BLaER1 (cell line): ENCODE measurements around the gene FAM120C.

Experiments used
- H3K27ac ChIP-seq: shearing (Covaris generic); formaldehyde crosslinking; 2 replicates; pipeline ENCODE4 v1.8.1; 2022
- H3K27me3 ChIP-seq: shearing (Covaris generic); formaldehyde crosslinking; 2 replicates; pipeline ENCODE4 v1.8.1; 2022
- H3K36me3 ChIP-seq: shearing (Covaris generic); formaldehyde crosslinking; 2 replicates; pipeline ENCODE4 v1.8.1; 2022
- H3K4me1 ChIP-seq: shearing (Covaris generic); formaldehyde crosslinking; 2 replicates; pipeline ENCODE4 v1.8.1; 2022
- H3K4me2 ChIP-seq: shearing (Covaris generic); formaldehyde crosslinking; 2 replicates; pipeline ENCODE4 v1.8.1; 2022
- H3K4me3 ChIP-seq: shearing (Covaris generic); formaldehyde crosslinking; 2 replicates; pipeline ENCODE4 v1.8.1; 2022
- H3K9ac ChIP-seq: shearing (Covaris generic); formaldehyde crosslinking; 2 replicates; pipeline ENCODE4 v1.8.1; 2022
- H3K9me3 ChIP-seq: shearing (Covaris generic); formaldehyde crosslinking; 2 replicates; pipeline ENCODE4 v1.8.1; 2022
- H4K20me1 ChIP-seq: shearing (Covaris generic); formaldehyde crosslinking; 2 replicates; pipeline ENCODE4 v1.8.1; 2022
- Cebpa-rat ChIP-seq: shearing (Covaris generic); IDR thresholded peaks from 2 replicates; pipeline ENCODE4 v1.8.1; 2022

The FAM120C gene

GRCh38 chrX:54076903-54077302 lies 106.2 kb downstream of the FAM120C start:
- TF ChIP-seq Cebpa-rat, result no peak
- Histone ChIP-seq H3K27me3 (peaks cover 70% of the 10 kb centered on the region), H3K4me2 (no peak overlapping the region), H3K4me3 (no peak overlapping the region), H4K20me1 (no peaks in the 10 kb centered on the region), H3K9me3 (no peaks in the 10 kb centered on the region), H3K36me3 (peaks cover 58% of the 10 kb centered on the region), H3K4me1 (no peaks in the 10 kb centered on the region), H3K9ac (no peak overlapping the region), H3K27ac (no peak overlapping the region)

- H3K27me3 ChIP-seq, result peaks cover 68% of the 10 kb centered on the region
- H3K9me3 ChIP-seq, result no peaks in the 10 kb centered on the region
- no peak overlapping the region for H3K4me3 ChIP-seq
- no peak overlapping the region for H3K27ac ChIP-seq
- H3K4me1 ChIP-seq, result no peaks in the 10 kb centered on the region
- H3K36me3 ChIP-seq, result peaks cover 46% of the 10 kb centered on the region
- no peak overlapping the region for H3K4me2 ChIP-seq
- H4K20me1 ChIP-seq, result no peaks in the 10 kb centered on the region
- no peak for TF ChIP-seq Cebpa-rat
- H3K9ac ChIP-seq, result no peak overlapping the region
Observed at GRCh38 chrX:54074826-54075225, 108.2 kb downstream of the FAM120C start.

GRCh38 chrX:54067766-54068165 lies 115.3 kb downstream of the FAM120C start:
- H3K36me3 ChIP-seq, result peaks cover 6% of the 10 kb centered on the region
- no peaks in the 10 kb centered on the region for H4K20me1 ChIP-seq
- no peak overlapping the region for H3K4me3 ChIP-seq
- peaks cover 7% of the 10 kb centered on the region; the same call in 1 of the 2 replicates for H3K4me1 ChIP-seq
- no peak overlapping the region for H3K9ac ChIP-seq
- no peaks in the 10 kb centered on the region for H3K9me3 ChIP-seq
- no peak for TF ChIP-seq Cebpa-rat
- H3K4me2 ChIP-seq, result peak overlapping the region; percentile 2; the same call in 1 of the 2 replicates
- peaks cover 67% of the 10 kb centered on the region for H3K27me3 ChIP-seq
- H3K27ac ChIP-seq, result no peak overlapping the region

GRCh38 chrX:54066841-54067240 lies 116.2 kb downstream of the FAM120C start:
- no peak overlapping the region for H3K27ac ChIP-seq
- H3K9me3 ChIP-seq, result no peaks in the 10 kb centered on the region
- peaks cover 7% of the 10 kb centered on the region; the same call in 1 of the 2 replicates for H3K4me1 ChIP-seq
- peaks cover 5% of the 10 kb centered on the region for H3K36me3 ChIP-seq
- TF ChIP-seq Cebpa-rat, result no peak
- H3K4me2 ChIP-seq, result no peak overlapping the region
- H3K9ac ChIP-seq, result no peak overlapping the region
- H4K20me1 ChIP-seq, result no peaks in the 10 kb centered on the region
- H3K27me3 ChIP-seq, result peaks cover 64% of the 10 kb centered on the region
- no peak overlapping the region for H3K4me3 ChIP-seq

- H3K9ac ChIP-seq, result no peak overlapping the region
- H3K4me1 ChIP-seq, result peaks cover 7% of the 10 kb centered on the region; the same call in 1 of the 2 replicates
- H3K4me3 ChIP-seq, result no peak overlapping the region
- no peak for TF ChIP-seq Cebpa-rat
- no peaks in the 10 kb centered on the region for H3K9me3 ChIP-seq
- peaks cover 44% of the 10 kb centered on the region for H3K27me3 ChIP-seq
- H3K4me2 ChIP-seq, result no peak overlapping the region
- H3K36me3 ChIP-seq, result no peaks in the 10 kb centered on the region
- H3K27ac ChIP-seq, result no peak overlapping the region
- H4K20me1 ChIP-seq, result no peaks in the 10 kb centered on the region
Observed at GRCh38 chrX:54064564-54064963, 118.5 kb downstream of the FAM120C start.

- no peak for TF ChIP-seq Cebpa-rat
- peaks cover 32% of the 10 kb centered on the region for H3K27me3 ChIP-seq
- no peak overlapping the region for H3K4me3 ChIP-seq
- no peak overlapping the region for H3K9ac ChIP-seq
- H3K9me3 ChIP-seq, result no peaks in the 10 kb centered on the region
- H3K4me2 ChIP-seq, result no peak overlapping the region
- H3K36me3 ChIP-seq, result no peaks in the 10 kb centered on the region
- no peaks in the 10 kb centered on the region for H4K20me1 ChIP-seq
- peaks cover 7% of the 10 kb centered on the region; the same call in 1 of the 2 replicates for H3K4me1 ChIP-seq
- no peak overlapping the region for H3K27ac ChIP-seq
Observed at GRCh38 chrX:54063361-54063760, 119.7 kb downstream of the FAM120C start.

- no peak for TF ChIP-seq Cebpa-rat
- H4K20me1 ChIP-seq, result no peaks in the 10 kb centered on the region
- H3K9me3 ChIP-seq, result no peaks in the 10 kb centered on the region
- no peak overlapping the region for H3K4me2 ChIP-seq
- H3K36me3 ChIP-seq, result no peaks in the 10 kb centered on the region
- H3K9ac ChIP-seq, result no peak overlapping the region
- H3K4me3 ChIP-seq, result no peak overlapping the region
- peaks cover 12% of the 10 kb centered on the region for H3K4me1 ChIP-seq
- H3K27me3 ChIP-seq, result peaks cover 54% of the 10 kb centered on the region
- H3K27ac ChIP-seq, result no peak overlapping the region
Observed at GRCh38 chrX:54049801-54050200, 133.3 kb downstream of the FAM120C start.

GRCh38 chrX:54048412-54048811 lies 134.6 kb downstream of the FAM120C start:
- Histone ChIP-seq H3K9me3 (peaks cover 10% of the 10 kb centered on the region; the same call in 1 of the 2 replicates), H3K36me3 (no peaks in the 10 kb centered on the region), H3K27me3 (peaks cover 42% of the 10 kb centered on the region), H3K4me3 (no peak overlapping the region), H3K9ac (no peak overlapping the region), H3K27ac (no peak overlapping the region), H3K4me1 (peaks cover 12% of the 10 kb centered on the region), H3K4me2 (no peak overlapping the region), H4K20me1 (no peaks in the 10 kb centered on the region)
- TF ChIP-seq Cebpa-rat, result no peak

- Histone ChIP-seq H3K9me3 (peaks cover 10% of the 10 kb centered on the region; the same call in 1 of the 2 replicates), H4K20me1 (no peaks in the 10 kb centered on the region), H3K4me2 (peak overlapping the region; percentile 72), H3K4me3 (no peak overlapping the region), H3K4me1 (peaks cover 16% of the 10 kb centered on the region), H3K27ac (peak overlapping the region; percentile 94; the same call in 1 of the 2 replicates), H3K36me3 (peaks cover 10% of the 10 kb centered on the region), H3K27me3 (peaks cover 44% of the 10 kb centered on the region), H3K9ac (0 out of 2 replicates have a peak overlapping the region, but pooled peaks have one; percentile 93)
- peak; percentile 72 for TF ChIP-seq Cebpa-rat
Observed at GRCh38 chrX:54045563-54046228, 137.4 kb downstream of the FAM120C start.

- H3K4me3 ChIP-seq, result peak overlapping the region; percentile 73
- no peak for TF ChIP-seq Cebpa-rat
- H3K27me3 ChIP-seq, result peaks cover 47% of the 10 kb centered on the region
- H3K9me3 ChIP-seq, result peaks cover 10% of the 10 kb centered on the region; the same call in 1 of the 2 replicates
- H3K9ac ChIP-seq, result peak overlapping the region; percentile 93
- peaks cover 16% of the 10 kb centered on the region for H3K4me1 ChIP-seq
- H3K36me3 ChIP-seq, result peaks cover 18% of the 10 kb centered on the region
- H3K27ac ChIP-seq, result peak overlapping the region; percentile 94
- peak overlapping the region; percentile 72 for H3K4me2 ChIP-seq
- no peaks in the 10 kb centered on the region for H4K20me1 ChIP-seq
Observed at GRCh38 chrX:54044877-54045338, 138.1 kb downstream of the FAM120C start.
